GM12872 (cell line): ENCODE results near the gene CERT1.

ENCODE experiments used
- TF ChIP-seq, protein P1 (sequence below): IDR thresholded peaks from 3 replicates; pipeline ENCODE4 v1.5.1; 2011; ENCODE audit warnings: low read depth, mild to moderate bottlenecking, low read length, moderate library complexity; ENCODE audit not compliant: insufficient read depth

CERT1 gene

GRCh38 chr5:75532190-75532589 lies 20.8 kb upstream of the CERT1 start:
- TF ChIP-seq, protein P1, sequence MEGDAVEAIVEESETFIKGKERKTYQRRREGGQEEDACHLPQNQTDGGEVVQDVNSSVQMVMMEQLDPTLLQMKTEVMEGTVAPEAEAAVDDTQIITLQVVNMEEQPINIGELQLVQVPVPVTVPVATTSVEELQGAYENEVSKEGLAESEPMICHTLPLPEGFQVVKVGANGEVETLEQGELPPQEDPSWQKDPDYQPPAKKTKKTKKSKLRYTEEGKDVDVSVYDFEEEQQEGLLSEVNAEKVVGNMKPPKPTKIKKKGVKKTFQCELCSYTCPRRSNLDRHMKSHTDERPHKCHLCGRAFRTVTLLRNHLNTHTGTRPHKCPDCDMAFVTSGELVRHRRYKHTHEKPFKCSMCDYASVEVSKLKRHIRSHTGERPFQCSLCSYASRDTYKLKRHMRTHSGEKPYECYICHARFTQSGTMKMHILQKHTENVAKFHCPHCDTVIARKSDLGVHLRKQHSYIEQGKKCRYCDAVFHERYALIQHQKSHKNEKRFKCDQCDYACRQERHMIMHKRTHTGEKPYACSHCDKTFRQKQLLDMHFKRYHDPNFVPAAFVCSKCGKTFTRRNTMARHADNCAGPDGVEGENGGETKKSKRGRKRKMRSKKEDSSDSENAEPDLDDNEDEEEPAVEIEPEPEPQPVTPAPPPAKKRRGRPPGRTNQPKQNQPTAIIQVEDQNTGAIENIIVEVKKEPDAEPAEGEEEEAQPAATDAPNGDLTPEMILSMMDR, result no peak

DNA sequence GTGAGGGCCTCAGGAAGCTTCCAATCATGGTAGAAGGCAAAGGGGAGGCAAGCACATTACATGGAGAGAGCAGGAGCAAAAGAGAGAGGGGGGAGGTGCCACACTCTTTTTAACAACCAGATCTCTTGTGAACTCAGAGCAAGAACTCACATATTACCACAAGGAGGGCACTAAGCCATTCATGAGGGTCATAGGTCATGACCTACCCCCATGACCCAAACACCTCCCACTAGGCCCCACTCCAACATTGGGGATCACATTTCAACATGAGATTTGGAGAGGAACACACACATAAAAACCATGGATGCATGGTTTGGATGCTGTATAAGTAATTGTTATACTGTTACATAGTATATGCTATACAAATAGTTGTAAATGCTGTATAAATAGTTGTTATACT lies 17.8 kb upstream of the CERT1 start:
- TF ChIP-seq, protein P1, result no peak

DNA sequence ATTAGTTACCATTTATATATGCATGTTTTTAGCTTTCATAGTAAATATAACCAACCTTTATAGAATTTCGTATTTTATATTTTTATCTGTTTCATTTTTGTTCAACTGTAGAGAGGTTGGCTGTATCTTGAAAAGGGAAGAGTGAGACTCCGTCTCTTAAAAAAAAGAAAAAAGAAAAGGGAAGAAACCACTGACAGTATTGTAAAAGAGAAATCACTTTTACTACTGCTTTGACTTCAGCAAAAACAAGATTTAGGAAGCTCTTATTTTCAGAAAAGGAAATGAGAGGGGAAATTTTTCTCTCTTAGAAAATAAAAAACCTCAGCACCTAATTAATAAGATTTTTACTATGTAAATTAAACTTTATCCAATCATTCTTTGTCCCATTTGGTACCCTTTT lies 14.6 kb upstream of the CERT1 start:
- TF ChIP-seq, protein P1, result no peak

DNA sequence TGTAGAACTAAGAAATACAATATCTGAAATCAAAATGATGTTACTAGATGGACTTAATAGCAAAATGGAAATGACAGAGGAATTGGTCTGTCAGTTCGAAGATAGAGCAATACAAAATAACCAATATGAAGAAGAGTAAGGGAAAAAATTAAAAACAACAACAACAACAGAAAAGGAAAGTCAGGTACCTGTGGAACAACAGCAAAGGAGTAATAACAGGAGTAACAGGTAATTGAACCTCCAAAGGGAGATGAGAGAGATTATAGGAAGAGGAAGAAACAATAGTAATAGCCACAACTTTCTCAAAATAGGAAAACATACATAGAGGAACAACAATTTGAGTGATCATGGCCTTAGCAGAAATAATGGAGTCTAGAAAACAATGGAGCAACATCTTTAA lies 13.9 kb upstream of the CERT1 start:
- TF ChIP-seq, protein P1, result no peak

GRCh38 chr5:75524591-75524990 lies 13.2 kb upstream of the CERT1 start:
- TF ChIP-seq, protein P1, result no peak

- TF ChIP-seq, protein P1, result no peak
These were observed 12.6 kb upstream of the CERT1 start for GRCh38 chr5:75524071-75524470.

GRCh38 chr5:75523275-75523674 lies 11.8 kb upstream of the CERT1 start:
- TF ChIP-seq, protein P1, result no peak

- TF ChIP-seq, protein P1, result no peak
These were observed 11.1 kb upstream of the CERT1 start for GRCh38 chr5:75522542-75522941.
